SU-DHL-6 (cell line): ENCODE results near the gene PCDHA13.

Experiments used
- CTCF ChIP-seq: fragments of 200-600 bp; sonication (generic); IDR thresholded peaks from one replicate; pipeline ENCODE4 v1.5.1; 2017; ENCODE audit warnings: antibody characterized with exemption, mild to moderate bottlenecking, low read length, moderate library complexity; ENCODE audit not compliant: insufficient read depth, poor library complexity, severe bottlenecking
- EZH2phosphoT487 ChIP-seq: fragments of 200-600 bp; sonication (generic), shearing (Covaris generic); conservative IDR thresholded peaks from 2 replicates; pipeline ENCODE4 v1.6.1; 2018; ENCODE audit warnings: mild to moderate bottlenecking, antibody characterized with exemption, low read length, moderate library complexity, mixed read lengths

GRCh38 chr5:140877262-140877581 lies 4.7 kb upstream of the PCDHA13 start:
- TF ChIP-seq CTCF, result no peak
- TF ChIP-seq EZH2phosphoT487, result no peak
